Prostate gland (tissue), 2 donors: Measurements from ENCODE around the gene FAM53A.

Experiments used
- POLR2A ChIP-seq: fragments of 450-650 bp; IDR thresholded peaks from one replicate; pipeline ENCODE4 v1.6.1; 2016; ENCODE audit warnings: antibody characterized with exemption, mild to moderate bottlenecking
- TF ChIP-seq, protein P1 (sequence below), 4 experiments: fragments of 200-600 bp in 2 of 4; fragments of 450-650 bp in 2 of 4; sonication (generic) in 2 of 4; IDR thresholded peaks; 1 replicate in 3 of 4; 2 replicates in 1 of 4; pipeline ENCODE4 v1.5.1; 2016 to 2019; ENCODE audit warnings: antibody characterized with exemption in 4 of 4, mild to moderate bottlenecking in 2 of 4, moderate library complexity in 2 of 4

DNA sequence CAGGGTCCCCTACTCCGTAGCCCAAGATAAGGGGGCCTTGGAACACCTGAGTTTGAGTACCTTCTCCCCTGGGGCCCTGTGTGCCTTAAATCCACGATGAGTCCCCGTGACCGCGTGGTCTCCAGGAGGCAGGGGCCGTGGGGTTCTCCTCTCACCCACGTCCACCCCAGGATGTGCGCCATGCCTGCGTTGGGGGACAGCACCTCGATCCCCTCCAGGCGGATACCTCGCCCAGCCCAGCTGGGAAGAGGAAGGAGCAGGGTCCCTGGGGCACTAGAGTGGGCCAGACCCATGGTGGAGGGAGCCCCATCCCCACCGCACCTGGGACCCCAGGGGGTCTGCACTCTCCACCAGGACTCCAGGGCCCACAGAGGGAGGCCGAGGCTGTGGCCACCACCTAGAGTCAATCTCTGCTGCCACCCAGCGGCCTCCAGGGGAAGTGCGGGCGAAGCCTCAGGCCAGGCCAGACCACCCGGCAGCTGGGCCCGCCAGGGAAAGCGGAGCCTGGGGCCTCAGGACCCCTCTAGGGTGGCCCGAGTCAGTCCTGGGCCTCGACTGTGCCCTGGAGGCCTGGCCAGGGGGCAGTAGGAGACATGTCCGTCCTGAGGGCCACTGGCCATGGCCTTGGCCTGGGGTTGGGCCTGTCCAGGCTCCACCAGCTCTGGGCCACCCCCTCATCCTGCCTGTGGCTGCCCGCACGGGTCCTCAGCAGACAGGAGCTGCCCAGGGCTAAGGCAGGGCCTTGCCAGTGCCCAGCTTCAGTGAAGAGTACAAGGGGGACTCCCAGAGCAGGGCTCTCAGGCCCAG lies 55.0 kb downstream of the FAM53A start:
- TF ChIP-seq, protein P1, sequence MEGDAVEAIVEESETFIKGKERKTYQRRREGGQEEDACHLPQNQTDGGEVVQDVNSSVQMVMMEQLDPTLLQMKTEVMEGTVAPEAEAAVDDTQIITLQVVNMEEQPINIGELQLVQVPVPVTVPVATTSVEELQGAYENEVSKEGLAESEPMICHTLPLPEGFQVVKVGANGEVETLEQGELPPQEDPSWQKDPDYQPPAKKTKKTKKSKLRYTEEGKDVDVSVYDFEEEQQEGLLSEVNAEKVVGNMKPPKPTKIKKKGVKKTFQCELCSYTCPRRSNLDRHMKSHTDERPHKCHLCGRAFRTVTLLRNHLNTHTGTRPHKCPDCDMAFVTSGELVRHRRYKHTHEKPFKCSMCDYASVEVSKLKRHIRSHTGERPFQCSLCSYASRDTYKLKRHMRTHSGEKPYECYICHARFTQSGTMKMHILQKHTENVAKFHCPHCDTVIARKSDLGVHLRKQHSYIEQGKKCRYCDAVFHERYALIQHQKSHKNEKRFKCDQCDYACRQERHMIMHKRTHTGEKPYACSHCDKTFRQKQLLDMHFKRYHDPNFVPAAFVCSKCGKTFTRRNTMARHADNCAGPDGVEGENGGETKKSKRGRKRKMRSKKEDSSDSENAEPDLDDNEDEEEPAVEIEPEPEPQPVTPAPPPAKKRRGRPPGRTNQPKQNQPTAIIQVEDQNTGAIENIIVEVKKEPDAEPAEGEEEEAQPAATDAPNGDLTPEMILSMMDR (IDR thresholded peaks at IDR 0.05) = peak; percentile 79 to 95 (median 90)
- no peak for TF ChIP-seq POLR2A
